HS-5 (cell line): Measurements from ENCODE around the gene VPS51.
"Not testable (repeated sequence)": the region's sequence is repeated elsewhere in the genome, so short reads cannot be mapped to it uniquely, and the experiment has no call there.

Experiments used
- DNase-seq: peaks from one replicate; pipeline ENCODE4 v3.0.0-alpha.2; 2012; ENCODE audit warnings: low read depth

The VPS51 gene

GRCh38 chr11:65107751-65108468 lies 11.9 kb downstream of the VPS51 start:
- no peak for DNase-seq

GRCh38 chr11:65108469-65109123 lies 12.6 kb downstream of the VPS51 start:
- DNase-seq = no peak

DNA sequence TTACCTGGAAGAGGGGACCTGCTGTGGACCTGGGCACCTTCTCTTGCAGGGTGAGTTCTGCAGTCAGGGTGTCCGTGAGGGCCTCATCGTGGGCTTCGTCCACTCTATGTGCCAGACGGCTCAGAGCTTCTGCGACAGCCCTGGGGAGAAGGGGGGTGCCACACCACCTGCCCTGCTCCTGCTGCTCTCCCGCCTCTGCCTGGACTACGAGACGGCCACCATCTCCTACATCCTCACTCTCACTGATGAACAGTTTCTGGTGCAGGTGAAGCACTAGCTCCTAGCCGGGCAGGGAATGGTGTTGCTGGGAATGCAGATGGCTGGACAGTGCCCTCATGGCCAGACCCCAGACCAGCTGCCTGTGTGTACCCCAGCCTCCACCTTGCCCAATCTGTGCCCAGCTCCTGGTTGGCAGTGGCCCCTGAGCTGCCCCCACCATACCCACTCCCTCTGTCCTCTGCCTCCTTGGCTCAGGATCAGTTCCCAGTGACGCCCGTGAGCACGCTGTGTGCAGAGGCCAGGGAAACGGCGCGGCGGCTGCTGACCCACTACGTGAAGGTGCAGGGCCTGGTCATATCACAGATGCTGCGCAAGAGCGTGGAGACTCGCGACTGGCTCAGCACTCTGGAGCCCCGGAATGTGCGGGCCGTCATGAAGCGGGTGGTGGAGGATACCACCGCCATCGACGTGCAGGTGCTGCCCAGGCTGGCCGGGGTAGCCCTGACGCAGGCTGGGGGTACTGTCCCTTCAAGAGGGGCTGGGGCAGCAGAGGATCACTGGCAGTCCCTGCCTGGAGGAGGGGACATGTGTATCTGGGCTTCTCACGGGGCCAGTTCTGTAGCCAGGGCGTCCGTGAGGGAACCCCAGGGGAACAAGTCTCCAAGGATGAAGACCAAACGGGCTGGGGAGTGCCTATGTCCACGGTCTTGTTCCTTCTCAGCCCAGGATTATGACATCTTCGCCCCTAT lies 13.5 kb downstream of the VPS51 start:
- no peak for DNase-seq

- no peak for DNase-seq
Measured at GRCh38 chr11:65110354-65110861, 14.4 kb downstream of the VPS51 start.

- DNase-seq = no peak
Measured at GRCh38 chr11:65111159-65111743, 15.2 kb downstream of the VPS51 start.

DNA sequence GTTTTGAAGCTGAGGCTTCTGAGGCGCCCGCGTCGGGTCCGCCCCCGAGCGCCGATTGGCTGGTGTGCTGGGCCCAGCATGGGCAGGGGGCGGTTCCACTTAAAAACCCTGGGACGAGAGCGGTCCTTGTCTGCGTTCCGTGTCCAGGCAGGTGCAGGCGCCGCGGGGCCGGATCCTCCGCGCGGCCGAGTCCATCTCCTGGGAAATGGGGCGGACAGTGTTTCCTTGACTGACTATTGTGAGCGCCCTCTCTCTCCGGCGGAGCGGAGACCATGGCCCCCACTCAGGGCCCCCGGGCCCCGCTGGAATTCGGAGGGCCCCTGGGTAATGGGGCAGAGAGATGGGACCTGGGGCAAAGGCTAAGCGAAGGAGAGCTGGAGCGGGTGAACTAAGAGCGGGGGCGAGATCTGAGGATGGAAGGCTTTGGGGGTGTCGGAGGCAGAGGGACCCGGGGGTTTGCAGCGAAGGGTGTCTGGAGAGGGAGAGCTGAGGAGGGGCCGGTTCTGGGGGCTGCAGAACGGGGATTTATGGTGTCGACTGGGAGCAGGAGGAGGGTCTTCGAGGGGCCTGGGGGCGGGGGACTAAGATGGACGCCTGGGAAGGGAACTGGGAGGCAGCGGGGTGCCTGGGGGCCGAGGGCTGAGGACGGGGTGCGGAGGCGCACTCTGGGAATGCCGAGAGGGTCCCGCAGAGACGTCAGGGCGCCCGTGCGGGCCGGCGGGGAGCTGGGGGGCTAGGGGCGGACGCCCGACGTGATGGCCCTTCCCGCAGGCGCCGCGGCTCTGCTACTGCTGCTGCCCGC lies 15.9 kb downstream of the VPS51 start, which contains the start of gene TM7SF2:
Gene TM7SF2, plus strand, starts transcription at position 129 of the 802 bp plus-strand sequence. Its CDS starts 144 bp downstream, at position 273.
- no peak for DNase-seq

DNA sequence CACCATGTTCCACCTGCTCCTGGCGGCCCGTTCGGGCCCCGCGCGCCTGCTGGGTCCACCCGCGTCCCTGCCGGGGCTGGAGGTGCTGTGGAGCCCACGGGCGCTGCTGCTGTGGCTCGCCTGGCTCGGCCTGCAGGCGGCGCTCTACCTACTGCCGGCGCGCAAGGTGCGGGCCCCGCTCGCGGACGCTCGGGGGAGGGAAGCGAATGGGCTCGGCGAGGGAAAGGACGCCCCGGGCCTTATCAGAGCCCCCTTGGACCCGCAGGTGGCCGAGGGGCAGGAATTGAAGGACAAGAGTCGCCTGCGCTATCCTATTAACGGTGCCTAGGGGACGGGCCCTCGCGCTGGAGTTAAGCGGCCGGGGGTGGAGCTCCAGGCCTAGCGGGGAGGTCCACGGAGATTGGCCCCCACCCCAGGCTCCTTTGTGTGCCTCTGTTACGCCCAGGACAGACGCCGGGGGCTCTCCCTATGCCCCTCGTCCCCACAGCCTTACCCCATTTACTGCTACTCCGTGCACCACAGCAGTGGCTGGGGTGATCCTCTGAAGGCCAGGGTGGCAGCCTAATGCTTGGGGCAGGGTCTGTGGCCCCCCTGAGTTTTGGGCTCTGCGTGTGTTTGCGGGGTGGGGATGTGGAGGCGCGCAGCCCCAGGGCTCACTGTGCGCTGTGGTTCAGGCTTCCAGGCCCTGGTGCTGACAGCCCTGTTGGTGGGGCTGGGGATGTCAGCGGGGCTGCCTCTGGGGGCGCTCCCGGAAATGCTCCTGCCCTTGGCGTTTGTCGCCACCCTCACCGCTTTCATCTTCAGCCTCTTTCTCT lies 16.7 kb downstream of the VPS51 start:
- no peak for DNase-seq

- no peak for DNase-seq
Measured at GRCh38 chr11:65113361-65113756, 17.3 kb downstream of the VPS51 start.

DNA sequence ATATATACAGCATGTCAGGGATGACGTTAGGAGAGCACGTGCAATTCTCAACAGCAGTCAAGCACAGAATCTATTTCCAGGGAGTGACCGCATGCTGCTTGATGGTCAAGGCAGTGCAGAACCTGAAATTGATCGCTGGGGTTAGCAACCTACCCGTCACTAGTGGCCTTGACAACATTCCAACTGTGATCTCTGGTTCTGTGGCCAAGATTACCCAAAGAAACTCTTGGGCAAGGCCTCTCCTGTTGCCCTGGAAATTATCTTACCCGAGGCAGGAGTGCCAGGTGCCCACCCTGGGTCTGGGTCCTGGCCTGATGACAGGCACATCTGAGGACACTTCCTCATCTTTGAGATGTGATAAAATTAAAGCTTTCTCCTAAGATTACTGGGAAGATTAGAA lies 17.8 kb downstream of the VPS51 start:
- DNase-seq = no peak

DNA sequence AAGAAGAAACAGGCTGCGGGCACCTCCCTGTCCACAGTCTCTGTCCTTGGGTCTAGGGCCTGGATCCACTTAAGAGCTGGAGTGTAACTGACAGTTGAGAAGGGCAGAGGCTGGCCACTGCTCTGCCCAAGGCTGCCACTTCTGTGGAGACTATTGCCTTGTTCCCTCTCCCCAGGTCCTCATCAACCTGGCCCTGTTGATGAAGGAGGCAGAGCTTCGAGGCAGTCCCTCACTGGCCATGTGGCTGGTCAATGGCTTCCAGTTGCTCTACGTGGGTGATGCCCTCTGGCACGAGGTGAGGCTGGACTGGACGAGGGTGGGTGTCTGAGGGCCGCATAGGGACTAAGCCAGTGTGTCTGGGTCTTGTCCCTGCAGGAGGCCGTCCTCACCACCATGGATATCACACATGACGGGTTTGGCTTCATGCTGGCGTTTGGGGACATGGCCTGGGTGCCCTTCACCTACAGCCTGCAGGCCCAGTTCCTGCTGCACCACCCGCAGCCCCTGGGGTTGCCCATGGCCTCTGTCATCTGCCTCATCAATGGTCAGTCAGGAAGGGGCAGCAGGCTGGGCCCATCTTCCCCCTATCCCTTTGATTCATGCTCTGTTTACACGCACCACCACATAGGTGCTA lies 18.6 kb downstream of the VPS51 start:
- DNase-seq = no peak

DNA sequence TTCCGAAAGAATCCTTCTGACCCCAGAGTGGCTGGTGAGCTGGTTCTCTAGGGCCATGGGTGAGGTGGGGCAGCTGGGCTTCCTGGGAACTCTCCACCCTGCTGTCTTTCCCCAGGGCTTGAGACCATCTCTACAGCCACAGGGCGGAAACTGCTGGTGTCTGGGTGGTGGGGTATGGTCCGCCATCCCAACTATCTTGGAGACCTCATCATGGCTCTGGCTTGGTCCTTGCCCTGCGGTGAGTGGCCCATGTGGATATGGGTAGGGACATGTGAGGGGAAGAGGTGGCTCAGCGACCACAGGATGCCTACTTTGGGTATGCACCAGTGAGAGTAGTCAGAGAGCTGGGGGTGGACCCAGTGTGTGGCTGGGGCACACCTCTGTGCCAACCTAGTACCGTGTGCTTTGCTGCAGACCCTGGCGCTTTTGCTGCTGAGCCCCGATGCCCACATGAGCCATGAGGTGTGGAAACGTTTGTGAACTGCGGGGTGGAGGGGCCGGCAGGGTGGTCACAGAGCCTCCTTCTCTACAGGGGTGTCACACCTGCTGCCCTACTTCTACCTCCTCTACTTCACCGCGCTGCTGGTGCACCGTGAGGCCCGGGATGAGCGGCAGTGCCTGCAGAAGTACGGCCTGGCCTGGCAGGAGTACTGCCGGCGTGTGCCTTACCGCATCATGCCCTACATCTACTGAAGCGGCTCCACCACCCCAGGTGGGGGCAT lies 19.5 kb downstream of the VPS51 start:
- DNase-seq = no peak

DNA sequence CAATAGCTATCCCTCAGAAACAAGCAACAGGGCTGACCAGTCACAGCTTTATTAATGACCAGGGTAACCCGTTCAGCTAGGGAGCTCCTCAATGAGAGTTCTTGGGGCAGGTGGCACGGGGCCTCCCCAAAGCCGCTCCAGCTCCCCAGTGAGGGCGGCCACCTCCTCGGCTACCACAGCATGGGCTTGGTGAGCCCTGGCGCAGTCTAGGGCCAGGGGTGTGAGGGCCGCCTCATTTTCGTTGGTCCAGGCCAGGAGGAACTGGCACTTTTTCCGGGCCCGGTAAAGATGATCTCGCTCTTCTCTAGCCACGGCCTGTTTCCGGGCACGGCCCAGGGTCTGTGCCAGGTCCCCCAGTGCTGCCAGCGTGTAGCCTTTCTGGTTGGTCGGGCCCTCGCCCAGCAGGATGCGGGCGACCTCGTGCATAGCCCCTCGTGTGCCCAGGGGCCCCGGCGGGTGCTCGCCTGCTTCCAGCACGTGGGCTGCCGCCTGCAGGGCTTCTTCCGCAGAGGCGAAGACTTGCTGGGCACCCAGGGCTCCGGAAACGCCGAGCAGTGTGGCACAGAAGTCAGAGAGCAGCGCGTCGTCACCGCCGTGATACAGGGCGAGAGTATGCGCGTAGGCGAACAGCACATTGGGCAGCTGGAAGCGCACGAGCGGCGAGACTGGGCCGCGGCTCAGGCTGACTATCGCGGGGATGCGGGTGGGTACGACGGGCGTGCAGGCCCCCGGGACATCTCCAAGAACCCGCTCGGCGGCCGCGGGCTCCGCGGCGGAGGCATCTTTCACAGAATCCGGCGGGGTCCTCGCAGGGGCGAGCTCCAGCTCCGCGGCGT lies 20.6 kb downstream of the VPS51 start:
- no peak for DNase-seq

- peak; percentile 96 for DNase-seq
Measured at GRCh38 chr11:65117206-65118096, 21.4 kb downstream of the VPS51 start, which contains the start of gene ZNHIT2. Gene ZNHIT2, minus strand, starts transcription at chr11:65117701. Its CDS starts 48 bp downstream, at chr11:65117653.

DNA sequence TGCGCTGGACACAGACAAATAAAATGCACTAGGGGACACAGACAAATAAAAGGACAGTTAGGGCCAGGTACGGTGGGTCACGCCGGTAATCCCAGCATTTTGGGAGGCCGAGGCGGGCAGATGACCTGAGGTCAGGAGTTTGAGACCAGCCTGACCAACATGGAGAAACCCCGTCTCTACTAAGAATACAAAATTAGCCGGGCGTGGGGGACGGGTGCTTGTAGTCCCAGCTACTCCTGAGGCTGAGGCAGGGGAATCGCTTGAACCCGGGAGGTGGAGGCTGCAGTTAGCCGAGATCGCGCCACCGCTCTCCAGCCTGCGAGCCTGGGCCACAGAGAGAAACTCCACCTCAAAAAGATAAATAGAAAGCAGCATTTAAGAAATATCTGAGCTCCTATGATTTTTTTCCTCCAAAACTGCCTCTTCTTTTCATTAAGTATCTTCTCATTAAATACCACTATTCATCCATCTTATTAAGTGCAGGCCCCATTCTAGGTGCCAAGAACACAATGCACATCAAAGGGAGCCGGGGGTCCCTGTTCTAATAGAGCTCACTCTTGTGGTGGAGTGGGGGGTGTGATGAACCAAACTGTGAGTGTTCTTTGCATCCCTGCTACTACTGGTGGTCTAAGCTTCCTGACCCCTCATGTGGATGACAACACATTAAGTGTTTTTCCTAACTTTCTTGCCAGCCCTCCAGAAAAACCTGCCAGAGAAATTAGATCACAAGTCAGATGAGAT lies 22.3 kb downstream of the VPS51 start:
- DNase-seq = no peak

- DNase-seq = not testable (repeated sequence)
Measured at GRCh38 chr11:65118891-65119669, 23.1 kb downstream of the VPS51 start.

GRCh38 chr11:65119670-65119995 lies 23.6 kb downstream of the VPS51 start:
- DNase-seq = no peak
